Measurements from ENCODE around the gene SPNS1. TPM values are rescaled to one million over a fixed set of nuclear protein-coding genes. Genes with fewer than 3 reads are reported as not detected.

The SPNS1 gene
- total RNA-seq, 1 experiment from 2014 or later = 79.1 TPM

GRCh38 chr16:28935346-28935745 is 39.2 kb upstream of the SPNS1 start:
- H3K36me3 ChIP-seq (ENCODE audit: control insufficient read depth, insufficient read depth, low read length) = no peaks in the 10 kb centered on the region
- no peaks in the 10 kb centered on the region for H3K4me1 ChIP-seq (ENCODE audit: control insufficient read depth, insufficient read depth, low read length)
- H3K4me3 ChIP-seq (ENCODE audit: low read depth in 2 of 2, low read length in 2 of 2) = no peak overlapping the region
- no peaks in the 10 kb centered on the region for H3K27me3 ChIP-seq (ENCODE audit: control insufficient read depth, insufficient read depth, low read length)
- CTCF ChIA-PET = interaction anchor here (0.6 kb wide), 1 partner anchor 62 kb away, joined by 3 read pairs; no protein-coding TSS in a partner anchor
- BruUV-seq (replicated peaks) = no TSS peak
- H3K27ac ChIP-seq (ENCODE audit: low read length) = no peak overlapping the region
- POLR2A ChIA-PET = no interaction called here
- ATAC-seq = no peak
- TF ChIP-seq SIN3A (IDR thresholded peaks at IDR 0.05; ENCODE audit: borderline replicate concordance, insufficient read depth, low read depth, low read length) (no peak), POLR2AphosphoS5 (IDR thresholded peaks at IDR 0.05; ENCODE audit: low read depth, low read length) (no peak), TCF7L2 (IDR thresholded peaks at IDR 0.05; ENCODE audit: low read depth, low read length) (no peak), REST (IDR thresholded peaks at IDR 0.05; ENCODE audit: insufficient read depth in 1 of 2, low read depth in 2 of 2, low read length in 1 of 2) (no peak), CTCF (IDR thresholded peaks at IDR 0.05) (no peak)
- DNase-seq (ENCODE audit: low read depth, low spot score) = no peak
- H3K9me3 ChIP-seq (ENCODE audit: control insufficient read depth, insufficient read depth, low read depth, low read length) = no peaks in the 10 kb centered on the region
- intact Hi-C loops (cut with micrococcal nuclease; ENCODE audit: unreplicated experiment) = no loop called here
- in situ Hi-C loops (cut with HindIII; ENCODE audit: low pct_unique_long_range_greater_than_20kb, low sequenced_read_pairs) = no loop called here

GRCh38 chr16:28935924-28936783 is 38.4 kb upstream of the SPNS1 start:
- intact Hi-C loops (cut with micrococcal nuclease; ENCODE audit: unreplicated experiment) = no loop called here
- no peaks in the 10 kb centered on the region for H3K4me1 ChIP-seq (ENCODE audit: control insufficient read depth, insufficient read depth, low read length)
- in situ Hi-C loops (cut with HindIII; ENCODE audit: low pct_unique_long_range_greater_than_20kb, low sequenced_read_pairs) = no loop called here
- ChIA-PET POLR2A (interaction anchor here (0.6 kb wide), 1 partner anchor 26 kb away, joined by 14 read pairs; no protein-coding TSS in a partner anchor), CTCF (interaction anchor here (0.6 to 1.0 kb wide), 4 partner anchors 9 to 63 kb away, joined by 3 to 6 read pairs (median 3); no protein-coding TSS in a partner anchor)
- no peak for DNase-seq (ENCODE audit: low read depth, low spot score)
- peak overlapping the region in 1 of 2 experiments; percentile 23; a peak in 2 of 4 replicates for H3K4me3 ChIP-seq (ENCODE audit: low read depth in 2 of 2, low read length in 2 of 2)
- BruUV-seq (replicated peaks) = no TSS peak
- peak; percentile 85 for ATAC-seq
- H3K27me3 ChIP-seq (ENCODE audit: control insufficient read depth, insufficient read depth, low read length) = no peaks in the 10 kb centered on the region
- no peaks in the 10 kb centered on the region for H3K9me3 ChIP-seq (ENCODE audit: control insufficient read depth, insufficient read depth, low read depth, low read length)
- TF ChIP-seq SIN3A (IDR thresholded peaks at IDR 0.05; ENCODE audit: borderline replicate concordance, insufficient read depth, low read depth, low read length) = no peak
- TF ChIP-seq POLR2AphosphoS5 (IDR thresholded peaks at IDR 0.05; ENCODE audit: low read depth, low read length) = no peak
- no peak for TF ChIP-seq REST (IDR thresholded peaks at IDR 0.05; ENCODE audit: insufficient read depth in 1 of 2, low read depth in 2 of 2, low read length in 1 of 2)
- TF ChIP-seq TCF7L2 (IDR thresholded peaks at IDR 0.05; ENCODE audit: low read depth, low read length) = no peak
- no peak for TF ChIP-seq CTCF (IDR thresholded peaks at IDR 0.05)
- H3K27ac ChIP-seq (ENCODE audit: low read length) = no peak overlapping the region
- H3K36me3 ChIP-seq (ENCODE audit: control insufficient read depth, insufficient read depth, low read length) = no peaks in the 10 kb centered on the region
